Stomach (tissue), 9 donors: ENCODE measurements around the gene F10. TPM values are rescaled to one million over a fixed set of nuclear protein-coding genes. Genes with fewer than 3 reads are reported as not detected.
A peak's percentile ranks its signal among the peaks of the same experiment; 100 is the strongest.

Experiments used
- DNase-seq, 2 donors: peaks; one replicate each; pipeline versions ENCODE4 v3.0.0 to v3.0.0-alpha.2; 2013 to 2019
- H3K27ac ChIP-seq, 5 donors: fragments of 200-600 bp in 4 of 5; sonication (generic) in 4 of 5; one replicate each; pipeline ENCODE4 v1.5.1; 2013 to 2019; ENCODE audit warnings: mild to moderate bottlenecking in 1 of 5, moderate library complexity in 1 of 5
- H3K27me3 ChIP-seq, 3 donors: fragments of 200-600 bp; sonication (generic); one replicate each; pipeline ENCODE4 v1.5.1; 2017 to 2019; ENCODE audit warnings: mixed run types in 1 of 3
- H3K36me3 ChIP-seq, 4 donors: fragments of 200-600 bp; sonication (generic); 1 replicate in 3 of 4; 2 replicates in 1 of 4; pipeline ENCODE4 v1.5.1; 2016 to 2019
- H3K4me1 ChIP-seq, 4 donors: fragments of 200-600 bp; sonication (generic); one replicate each; pipeline ENCODE4 v1.5.1; 2016 to 2019
- H3K4me3 ChIP-seq, 4 donors: fragments of 200-600 bp; sonication (generic) in 3 of 4; one replicate each; pipeline ENCODE4 v1.5.1; 2016 to 2019; ENCODE audit warnings: mild to moderate bottlenecking in 1 of 4
- H3K9me3 ChIP-seq, 4 donors: fragments of 200-600 bp; sonication (generic); one replicate each; pipeline ENCODE4 v1.5.1; 2016 to 2019
- EP300 ChIP-seq: sonication (generic); formaldehyde crosslinking; IDR thresholded peaks from one replicate; pipeline ENCODE4 v1.6.1; 2017; ENCODE audit warnings: antibody characterized with exemption
- POLR2A ChIP-seq, 4 donors: fragments of 450-650 bp; IDR thresholded peaks; one replicate each; pipeline ENCODE4 v1.6.1; 2016; ENCODE audit warnings: antibody characterized with exemption in 4 of 4, control low read depth in 2 of 4, mild to moderate bottlenecking in 1 of 4, moderate library complexity in 1 of 4
- POLR2AphosphoS5 ChIP-seq, 3 donors: sonication (generic); formaldehyde crosslinking; IDR thresholded peaks; one replicate each; pipeline ENCODE4 v1.6.1; 2016; ENCODE audit warnings: antibody characterized with exemption in 3 of 3
- WGBS, 5 donors: extraction: QIAGEN DNeasy Blood & Tissue Kit in 3 of 5; methylation state at CpG; one replicate each; pipeline versions ENCODE4 v1.1.5 to v1.1.7; 2013 to 2018; 5-methylcytosine and 5-hydroxymethylcytosine counted together
- intact Hi-C: fragments of 100-400 bp; cut with DNase I; formaldehyde crosslinking; loops from one replicate; pipeline ENCODE4 v1.15.1; 2023; ENCODE audit warnings: low total_unique reads
- polyA plus RNA-seq, 3 donors: library from polyadenylated mRNA; stranded (reverse); fragments of 200-250 nt; gene quantifications; one replicate each; pipeline ENCODE4 v1.2.3, GENCODE V29; 2013
- total RNA-seq, 5 donors: library from RNA; depleted of rRNA; stranded (reverse); fragments of >200 nt; gene quantifications; one replicate each; pipeline versions ENCODE4 v1.1.0 to v1.2.3, GENCODE V29; 2014 to 2016
- TF ChIP-seq, protein P1 (sequence below), 7 experiments: fragments of 450-650 bp in 4 of 7; fragments of 200-600 bp in 3 of 7; sonication (generic) in 3 of 7; IDR thresholded peaks; one replicate each; pipeline ENCODE4 v1.5.1; 2016 to 2019; ENCODE audit warnings: antibody characterized with exemption in 7 of 7, control low read depth in 2 of 7, mild to moderate bottlenecking in 1 of 7
- donor health status: healthy with polysubstance abuse.
- donor health status: Bipolar disorder and iron deficiency.
- donor health status: healthy.

The F10 gene
- total and polyA plus RNA-seq, 8 donors, result 0.45 to 14.9 (median 3.3) TPM; not detected in 2

DNA sequence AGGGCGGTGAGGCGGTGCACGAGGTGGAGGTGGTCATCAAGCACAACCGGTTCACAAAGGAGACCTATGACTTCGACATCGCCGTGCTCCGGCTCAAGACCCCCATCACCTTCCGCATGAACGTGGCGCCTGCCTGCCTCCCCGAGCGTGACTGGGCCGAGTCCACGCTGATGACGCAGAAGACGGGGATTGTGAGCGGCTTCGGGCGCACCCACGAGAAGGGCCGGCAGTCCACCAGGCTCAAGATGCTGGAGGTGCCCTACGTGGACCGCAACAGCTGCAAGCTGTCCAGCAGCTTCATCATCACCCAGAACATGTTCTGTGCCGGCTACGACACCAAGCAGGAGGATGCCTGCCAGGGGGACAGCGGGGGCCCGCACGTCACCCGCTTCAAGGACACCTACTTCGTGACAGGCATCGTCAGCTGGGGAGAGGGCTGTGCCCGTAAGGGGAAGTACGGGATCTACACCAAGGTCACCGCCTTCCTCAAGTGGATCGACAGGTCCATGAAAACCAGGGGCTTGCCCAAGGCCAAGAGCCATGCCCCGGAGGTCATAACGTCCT is 26.4 kb downstream of the F10 start:
- 94 to 96% (median 95%) methylated on average over 23 to 38 of the region's 38 CpGs for WGBS, 5 donors
- Histone ChIP-seq H3K9me3 (no peaks in the 10 kb centered on the region), H3K27me3 (peaks cover 0 to 16% (median 7%) of the 10 kb centered on the region in 3 donors), H3K4me3 (no peak overlapping the region), H3K36me3 (peaks cover 0 to 4% (median 0%) of the 10 kb centered on the region in 4 donors), H3K4me1 (peaks cover 11 to 20% (median 17%) of the 10 kb centered on the region in 4 donors), H3K27ac (no peak overlapping the region)
- intact Hi-C loops, result no loop called here
- DNase-seq, result no peak
- no peak for TF ChIP-seq POLR2A (IDR thresholded peaks at IDR 0.05)
- TF ChIP-seq EP300, result no peak

DNA sequence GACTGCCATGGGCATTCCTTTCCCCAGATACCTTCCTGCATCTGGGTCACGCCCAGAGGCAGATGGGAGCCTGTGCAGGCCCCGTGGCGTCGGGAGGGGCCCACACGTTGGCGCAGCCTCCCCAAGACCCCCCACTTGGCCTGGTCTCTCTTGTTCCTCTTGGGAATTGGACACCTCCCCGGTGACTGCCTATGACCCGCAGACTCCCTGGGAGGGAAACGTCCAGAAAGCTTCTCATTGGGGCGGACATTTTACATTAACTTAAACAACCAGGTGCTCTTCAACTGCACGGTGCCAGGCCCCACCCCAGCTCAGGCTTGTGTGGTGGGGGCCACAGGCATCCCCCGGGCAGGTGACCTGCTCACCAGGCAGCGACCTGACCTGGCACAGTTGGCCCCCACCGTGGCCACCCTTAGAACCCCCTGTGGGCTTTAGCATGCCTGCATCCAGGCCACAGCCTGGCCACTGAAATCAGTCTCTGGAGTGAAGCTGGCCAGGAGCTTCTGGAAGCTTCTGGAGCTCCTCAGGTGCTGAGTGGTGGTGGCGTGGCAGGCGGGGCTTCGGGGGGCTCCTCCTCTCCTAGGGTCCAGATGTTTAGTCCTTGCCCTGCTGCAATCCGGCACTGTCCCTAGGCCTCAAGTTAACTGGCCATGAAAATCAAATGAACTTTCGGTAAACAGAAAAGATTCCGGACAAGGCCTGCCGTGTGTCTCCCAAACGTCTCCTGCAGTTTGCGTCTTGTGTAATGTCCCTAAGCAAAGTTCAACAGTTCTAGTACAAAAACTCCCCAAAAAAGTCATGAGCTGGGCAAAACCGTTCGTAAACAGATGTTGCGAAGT is 27.3 kb downstream of the F10 start:
- intact Hi-C loops, result no loop called here
- H3K4me1 ChIP-seq, result peaks cover 15 to 26% (median 20%) of the 10 kb centered on the region in 4 donors
- no peaks in the 10 kb centered on the region for H3K36me3 ChIP-seq
- H3K4me3 ChIP-seq, result no peak overlapping the region
- 87 to 90% (median 88%) methylated on average over 23 to 26 of the region's 26 CpGs for WGBS, 5 donors
- no peak for DNase-seq
- TF ChIP-seq, protein P1, sequence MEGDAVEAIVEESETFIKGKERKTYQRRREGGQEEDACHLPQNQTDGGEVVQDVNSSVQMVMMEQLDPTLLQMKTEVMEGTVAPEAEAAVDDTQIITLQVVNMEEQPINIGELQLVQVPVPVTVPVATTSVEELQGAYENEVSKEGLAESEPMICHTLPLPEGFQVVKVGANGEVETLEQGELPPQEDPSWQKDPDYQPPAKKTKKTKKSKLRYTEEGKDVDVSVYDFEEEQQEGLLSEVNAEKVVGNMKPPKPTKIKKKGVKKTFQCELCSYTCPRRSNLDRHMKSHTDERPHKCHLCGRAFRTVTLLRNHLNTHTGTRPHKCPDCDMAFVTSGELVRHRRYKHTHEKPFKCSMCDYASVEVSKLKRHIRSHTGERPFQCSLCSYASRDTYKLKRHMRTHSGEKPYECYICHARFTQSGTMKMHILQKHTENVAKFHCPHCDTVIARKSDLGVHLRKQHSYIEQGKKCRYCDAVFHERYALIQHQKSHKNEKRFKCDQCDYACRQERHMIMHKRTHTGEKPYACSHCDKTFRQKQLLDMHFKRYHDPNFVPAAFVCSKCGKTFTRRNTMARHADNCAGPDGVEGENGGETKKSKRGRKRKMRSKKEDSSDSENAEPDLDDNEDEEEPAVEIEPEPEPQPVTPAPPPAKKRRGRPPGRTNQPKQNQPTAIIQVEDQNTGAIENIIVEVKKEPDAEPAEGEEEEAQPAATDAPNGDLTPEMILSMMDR (IDR thresholded peaks at IDR 0.05), result no peak
- TF ChIP-seq POLR2A (IDR thresholded peaks at IDR 0.05), result no peak
- TF ChIP-seq EP300, result no peak
- TF ChIP-seq POLR2AphosphoS5 (IDR thresholded peaks at IDR 0.05), result no peak
- H3K27me3 ChIP-seq, result peaks cover 0 to 16% (median 7%) of the 10 kb centered on the region in 3 donors
- H3K9me3 ChIP-seq, result no peaks in the 10 kb centered on the region
- H3K27ac ChIP-seq, result no peak overlapping the region

DNA sequence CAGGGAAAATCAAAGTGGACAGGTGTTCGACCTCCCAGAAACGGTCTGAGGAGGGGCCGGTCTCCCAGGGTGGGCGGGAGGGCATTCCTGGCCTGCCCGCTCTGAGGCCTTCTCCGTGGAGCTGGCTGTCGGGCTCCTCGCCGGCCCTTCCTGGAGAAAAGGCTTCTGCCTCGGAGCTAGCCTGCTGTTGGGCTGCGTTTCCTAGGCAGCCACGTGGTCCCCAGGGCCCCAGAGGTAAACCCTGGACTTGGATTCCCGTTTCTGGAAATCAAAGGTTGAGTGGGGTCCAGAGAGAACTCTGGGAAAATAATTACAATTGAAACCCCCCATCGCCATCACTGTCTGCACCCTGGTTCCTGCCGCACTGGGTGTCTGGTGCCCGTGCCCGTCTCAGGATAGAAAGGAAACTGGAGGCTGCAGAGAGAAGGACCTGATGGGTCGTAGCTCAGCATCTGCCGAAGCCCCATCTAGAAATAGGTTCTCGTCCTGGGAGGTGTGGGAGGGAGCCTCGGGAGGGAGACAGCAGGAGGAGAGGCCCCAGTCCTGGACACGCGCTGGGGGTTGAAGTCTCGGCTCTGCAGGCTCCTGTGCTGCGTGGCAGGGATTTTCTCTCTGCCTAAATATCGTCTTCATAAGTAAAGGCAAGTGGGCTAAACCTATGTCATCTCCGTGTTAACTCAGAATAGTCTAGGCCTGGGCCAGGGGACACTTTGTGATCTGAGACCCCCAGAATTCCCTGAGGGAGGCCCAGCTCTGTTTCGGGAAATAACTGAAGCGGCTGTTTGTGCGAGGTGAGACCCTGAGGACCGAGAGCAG is 28.2 kb downstream of the F10 start:
- Histone ChIP-seq H3K27me3 (peaks cover 0 to 16% (median 7%) of the 10 kb centered on the region in 3 donors), H3K27ac (no peak overlapping the region), H3K36me3 (no peaks in the 10 kb centered on the region), H3K4me3 (no peak overlapping the region), H3K9me3 (no peaks in the 10 kb centered on the region), H3K4me1 (peaks cover 15 to 26% (median 20%) of the 10 kb centered on the region in 4 donors)
- 82 to 93% (median 90%) methylated on average over 28 to 31 of the region's 31 CpGs for WGBS, 5 donors
- intact Hi-C loops, result no loop called here
- no peak for DNase-seq
- TF ChIP-seq POLR2A (IDR thresholded peaks at IDR 0.05) (no peak), EP300 (no peak), POLR2AphosphoS5 (IDR thresholded peaks at IDR 0.05) (no peak)
- TF ChIP-seq, protein P1 (IDR thresholded peaks at IDR 0.05), result no peak

DNA sequence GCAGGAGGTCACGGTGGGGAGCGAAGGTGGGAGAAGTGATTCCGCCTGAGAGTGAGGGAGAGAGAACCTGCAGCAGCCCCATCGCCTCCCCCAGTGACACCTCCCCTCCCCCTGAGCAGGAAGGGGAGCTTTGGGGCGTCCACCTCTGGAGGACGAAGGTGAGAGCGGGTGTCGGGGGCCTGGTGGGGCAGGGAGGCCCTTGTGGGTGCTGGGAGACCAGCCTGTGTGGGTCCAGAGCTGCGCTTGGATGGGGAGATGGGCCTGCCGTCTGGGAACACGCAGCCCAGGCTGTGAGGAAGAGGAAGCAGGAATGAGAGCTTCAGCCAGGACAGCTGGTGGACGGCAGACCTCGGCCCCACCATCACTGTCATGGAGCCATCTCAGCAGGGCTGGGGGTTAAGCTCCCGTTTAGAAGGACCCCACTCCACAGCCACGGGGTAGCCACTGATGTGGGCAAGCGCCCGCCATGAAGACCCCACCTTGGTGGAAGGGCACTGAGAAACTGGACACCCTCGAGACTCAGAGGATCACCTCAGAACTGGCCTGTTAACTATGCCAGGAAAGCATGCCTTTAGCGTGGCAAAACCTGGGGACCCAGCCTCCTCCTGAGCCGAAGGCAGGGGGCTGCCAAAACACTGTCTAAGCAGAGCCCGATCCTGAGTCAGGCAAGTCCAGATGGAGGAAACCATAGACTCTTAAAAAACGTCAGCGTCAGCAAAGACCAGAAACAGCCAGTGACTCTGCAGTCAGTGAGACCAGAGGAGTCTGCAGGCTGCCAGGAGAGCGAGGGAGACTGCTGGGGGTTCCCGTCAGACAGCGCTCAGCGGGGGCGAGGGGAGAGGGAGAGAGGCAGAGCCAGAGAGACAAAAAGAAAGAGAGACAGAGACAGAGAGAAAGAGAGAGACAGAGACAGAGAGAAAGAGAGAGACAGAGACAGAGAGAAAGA is 29.4 kb downstream of the F10 start:
- Histone ChIP-seq H3K27ac (peak overlapping the region in 1 of 5 donors; percentile 77), H3K36me3 (no peaks in the 10 kb centered on the region), H3K27me3 (peaks cover 0 to 16% (median 7%) of the 10 kb centered on the region in 3 donors), H3K9me3 (no peaks in the 10 kb centered on the region), H3K4me1 (peaks cover 15 to 26% (median 20%) of the 10 kb centered on the region in 4 donors), H3K4me3 (peak overlapping the region in 2 of 4 donors; percentile 41 to 58)
- DNase-seq, result peak in 1 of 2 donors; percentile 63
- intact Hi-C loops, result no loop called here
- WGBS, 5 donors, result 64 to 79% (median 74%) methylated on average over 26 to 28 of the region's 28 CpGs
- TF ChIP-seq POLR2AphosphoS5 (IDR thresholded peaks at IDR 0.05), result no peak
- TF ChIP-seq, protein P1 (IDR thresholded peaks at IDR 0.05), result no peak
- no peak for TF ChIP-seq EP300
- no peak for TF ChIP-seq POLR2A (IDR thresholded peaks at IDR 0.05)
